GM13977 (cell line): ENCODE measurements around the gene TRIM15.

Source experiments
- DNase-seq: peaks from one replicate; pipeline ENCODE4 v3.0.0; 2012; ENCODE audit warnings: low spot score
- in situ Hi-C: fragments of 300-500 bp; cut with MboI; formaldehyde crosslinking; loops from one replicate; pipeline ENCODE4 v1.12.0; 2022; ENCODE audit warnings: low sequenced_read_pairs, low pct_unique_long_range_greater_than_20kb, mixed read lengths, inconsistent platforms; ENCODE audit not compliant: unreplicated experiment
- TF ChIP-seq, protein P1 (sequence below): IDR thresholded peaks from 2 replicates; pipeline ENCODE4 v1.5.1; 2012; ENCODE audit warnings: mild to moderate bottlenecking, control low read depth; ENCODE audit not compliant: insufficient read depth; ENCODE audit errors: extremely low read depth, missing control alignments

TRIM15 gene

DNA sequence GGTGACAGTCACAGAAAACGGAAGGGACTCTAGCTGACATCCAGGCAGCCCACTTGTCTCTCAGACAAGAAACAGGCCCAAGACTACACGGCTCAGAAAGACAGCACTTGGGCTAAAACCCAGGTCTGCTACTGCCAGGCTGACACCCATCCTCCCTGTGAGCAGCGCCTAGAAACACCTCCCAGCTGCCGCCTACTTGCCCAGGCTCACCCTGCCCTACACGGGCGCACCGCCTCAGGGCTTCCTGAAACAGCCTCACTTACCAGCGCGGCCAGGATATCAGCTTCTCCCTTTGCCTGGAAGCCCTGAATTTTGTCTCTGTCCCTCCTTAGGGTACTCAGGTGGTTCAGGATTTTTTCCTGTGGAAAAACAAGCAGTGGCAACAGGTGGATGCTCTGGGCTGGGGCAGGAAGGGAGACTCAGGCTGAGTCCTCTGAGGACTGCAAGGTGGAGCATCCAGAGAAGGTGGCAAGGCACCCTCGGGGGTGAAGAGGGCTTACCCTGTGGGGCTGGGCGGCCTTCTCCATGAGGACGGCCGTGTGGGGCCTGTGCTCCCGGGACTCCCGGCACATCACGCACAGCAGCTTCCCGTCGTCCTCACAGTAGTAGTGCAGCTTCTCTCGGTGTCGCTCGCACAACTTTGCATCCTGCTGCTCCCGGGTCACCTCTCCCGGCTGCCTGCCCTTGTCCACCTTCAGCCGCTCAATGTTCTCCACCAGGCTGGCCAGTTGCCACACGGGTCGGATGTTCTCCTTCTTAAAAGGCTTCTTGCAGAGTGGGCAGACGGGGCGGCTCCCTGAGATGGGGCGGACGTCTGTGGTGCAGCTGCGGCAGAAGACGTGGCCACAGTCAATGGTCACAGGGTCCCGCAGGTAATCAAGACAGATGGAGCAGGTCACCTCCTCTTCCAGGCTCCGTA, 35.1 kb downstream of the TRIM15 start:
- in situ Hi-C loops: no loop called here
- DNase-seq: no peak
- TF ChIP-seq, protein P1, sequence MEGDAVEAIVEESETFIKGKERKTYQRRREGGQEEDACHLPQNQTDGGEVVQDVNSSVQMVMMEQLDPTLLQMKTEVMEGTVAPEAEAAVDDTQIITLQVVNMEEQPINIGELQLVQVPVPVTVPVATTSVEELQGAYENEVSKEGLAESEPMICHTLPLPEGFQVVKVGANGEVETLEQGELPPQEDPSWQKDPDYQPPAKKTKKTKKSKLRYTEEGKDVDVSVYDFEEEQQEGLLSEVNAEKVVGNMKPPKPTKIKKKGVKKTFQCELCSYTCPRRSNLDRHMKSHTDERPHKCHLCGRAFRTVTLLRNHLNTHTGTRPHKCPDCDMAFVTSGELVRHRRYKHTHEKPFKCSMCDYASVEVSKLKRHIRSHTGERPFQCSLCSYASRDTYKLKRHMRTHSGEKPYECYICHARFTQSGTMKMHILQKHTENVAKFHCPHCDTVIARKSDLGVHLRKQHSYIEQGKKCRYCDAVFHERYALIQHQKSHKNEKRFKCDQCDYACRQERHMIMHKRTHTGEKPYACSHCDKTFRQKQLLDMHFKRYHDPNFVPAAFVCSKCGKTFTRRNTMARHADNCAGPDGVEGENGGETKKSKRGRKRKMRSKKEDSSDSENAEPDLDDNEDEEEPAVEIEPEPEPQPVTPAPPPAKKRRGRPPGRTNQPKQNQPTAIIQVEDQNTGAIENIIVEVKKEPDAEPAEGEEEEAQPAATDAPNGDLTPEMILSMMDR: no peak

DNA sequence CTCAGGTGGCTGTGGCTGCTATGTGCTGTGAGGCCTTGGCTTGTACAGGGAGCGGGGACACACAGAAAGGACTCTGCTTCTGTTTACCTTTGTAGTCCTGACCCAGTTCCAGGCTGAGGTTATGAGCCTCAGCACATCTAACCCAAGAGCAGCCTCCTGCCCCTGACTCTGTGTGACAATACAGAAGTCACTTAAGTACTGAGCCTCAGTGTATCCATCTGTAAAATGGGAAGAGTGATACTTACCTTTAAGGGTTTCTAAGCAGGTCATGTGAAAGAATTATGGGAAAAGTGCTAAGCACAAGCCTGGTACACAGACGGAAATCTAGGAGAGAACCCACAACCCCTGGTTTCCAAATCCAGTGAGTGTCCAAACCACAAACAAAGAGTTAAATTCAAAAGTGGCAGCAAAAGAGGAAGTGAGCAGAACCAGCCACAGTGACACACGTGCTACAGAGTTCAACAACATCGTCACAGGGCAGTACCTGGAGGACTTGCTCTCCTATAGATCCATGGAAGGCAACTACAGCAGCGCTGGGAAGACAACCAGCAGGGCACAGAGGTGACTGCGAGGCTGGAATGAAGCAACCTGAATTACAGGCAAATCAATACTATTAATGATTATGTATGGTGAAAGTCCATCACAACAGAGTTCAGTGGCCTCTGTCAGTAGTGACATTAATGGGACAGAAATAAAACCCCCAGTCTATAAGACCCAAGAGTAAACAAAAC, 37.4 kb downstream of the TRIM15 start:
- TF ChIP-seq, protein P1: no peak
- DNase-seq: peak; percentile 71
- in situ Hi-C loops: no loop called here

DNA sequence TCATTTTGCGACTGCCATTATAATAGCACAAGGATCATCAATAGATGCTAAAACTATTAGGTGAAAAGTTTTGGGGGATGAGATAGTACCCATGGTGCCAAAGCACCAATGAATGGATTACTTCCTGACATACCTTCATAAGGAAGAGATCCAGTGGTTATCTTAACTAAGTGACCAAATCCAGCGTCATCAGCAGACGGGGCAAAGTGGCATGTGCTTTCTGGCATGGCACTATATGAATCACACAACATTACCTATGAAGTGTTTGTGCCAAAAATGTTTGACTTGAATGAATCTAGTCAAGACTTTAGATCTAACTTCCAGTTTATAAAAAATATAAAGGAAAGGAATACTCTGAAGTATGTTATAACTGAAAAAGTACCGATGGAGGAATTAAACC, 39.0 kb downstream of the TRIM15 start:
- in situ Hi-C loops: no loop called here
- no peak for DNase-seq
- TF ChIP-seq, protein P1: no peak

DNA sequence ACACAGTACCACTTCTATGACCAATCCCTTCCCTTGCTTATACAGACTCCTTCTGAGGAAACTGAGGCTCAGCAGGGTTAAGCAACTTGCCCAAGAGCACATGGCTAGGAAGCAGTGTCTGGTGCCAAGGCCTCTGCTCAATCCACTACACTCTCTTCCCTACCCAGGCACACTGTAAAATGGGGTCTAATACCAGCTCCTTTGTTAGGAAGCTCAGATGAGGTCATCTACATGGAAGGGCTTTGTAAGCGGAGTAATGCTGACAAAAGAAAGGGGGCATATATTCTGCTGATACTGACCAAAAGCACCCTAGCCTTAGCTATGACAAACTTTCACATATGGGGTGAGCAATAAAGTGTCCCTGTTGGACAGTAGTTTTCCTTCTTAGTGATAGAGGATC, 40.8 kb downstream of the TRIM15 start:
- no peak for DNase-seq
- TF ChIP-seq, protein P1: no peak
- in situ Hi-C loops: no loop called here

DNA sequence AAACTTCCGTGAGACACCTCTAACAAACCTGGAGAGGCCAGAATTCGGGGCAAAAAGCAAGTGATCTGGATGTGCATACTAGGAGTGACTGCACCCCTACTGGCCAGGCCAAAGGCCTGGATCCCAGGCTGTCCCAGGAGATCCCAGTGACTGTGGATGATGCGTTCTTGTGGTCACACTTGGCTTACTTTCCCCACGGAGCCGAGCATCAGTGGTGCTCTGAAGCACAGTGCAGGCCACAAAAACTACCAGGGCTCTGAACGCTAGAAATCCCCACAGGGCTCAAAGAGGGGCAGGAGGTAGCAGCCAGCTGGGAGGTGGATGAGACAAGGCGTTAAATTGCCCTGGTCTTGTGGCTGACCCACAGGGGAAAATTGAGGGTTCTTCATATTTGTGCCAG, 42.8 kb downstream of the TRIM15 start:
- DNase-seq: no peak
- TF ChIP-seq, protein P1: no peak
- in situ Hi-C loops: no loop called here

DNA sequence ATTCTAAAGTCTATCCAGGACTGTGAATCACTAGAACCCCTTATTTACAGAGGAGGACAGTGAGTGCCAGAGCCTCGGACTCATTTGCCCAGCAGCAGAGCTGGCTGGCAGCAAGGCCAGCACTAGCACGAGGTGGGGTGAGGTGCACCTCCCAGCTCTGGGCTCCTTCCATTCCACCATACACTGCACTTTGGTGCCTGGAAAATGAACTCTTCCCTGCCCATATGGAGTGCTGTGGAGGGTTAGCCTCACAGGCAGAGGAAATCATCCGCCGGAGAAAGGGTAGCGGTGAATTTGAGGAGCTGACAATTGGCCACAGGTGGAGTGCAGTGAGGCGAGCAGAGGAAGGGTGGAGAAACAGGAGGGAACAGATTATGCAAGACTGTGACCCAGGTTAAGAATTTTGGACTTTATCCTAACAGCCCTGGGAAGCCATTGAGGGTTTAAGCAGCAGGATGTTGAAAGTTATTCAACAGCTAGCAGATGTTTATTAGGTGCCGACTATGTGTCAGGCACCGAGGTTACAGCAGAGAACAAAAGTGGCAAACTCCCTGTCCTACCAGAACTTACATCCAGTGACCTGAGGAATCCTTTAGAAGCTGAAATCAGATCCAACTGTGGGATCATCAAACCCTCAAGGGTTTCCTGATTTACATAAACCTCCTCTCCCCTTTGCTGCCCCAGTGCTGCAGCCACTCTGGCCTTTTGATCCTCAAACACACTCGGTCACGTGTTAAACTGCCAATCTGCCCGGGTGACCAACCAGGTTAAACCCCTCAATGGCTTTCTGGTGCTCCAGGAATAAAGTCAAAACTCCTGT, 43.7 kb downstream of the TRIM15 start:
- in situ Hi-C loops: no loop called here
- DNase-seq: no peak

More for the DNA sequence above, 43.7 kb downstream of the TRIM15 start:
- TF ChIP-seq, protein P1: no peak
